SK-N-MC (cell line): Measurements from ENCODE around the gene LSM12.

Experiments used
- DNase-seq: peaks from one replicate; pipeline ENCODE4 v3.0.0-alpha.2; 2011; ENCODE audit warnings: low read depth, low spot score
- H3K27ac ChIP-seq: fragments of 200-600 bp; sonication (generic); 2 replicates; pipeline ENCODE4 v1.5.1; 2016; ENCODE audit warnings: mixed run types
- H3K36me3 ChIP-seq: fragments of 200-600 bp; sonication (generic); 2 replicates; pipeline ENCODE4 v1.6.1; 2017; ENCODE audit warnings: antibody characterized with exemption, low read length, mixed read lengths; ENCODE audit not compliant: insufficient read depth
- H3K4me3 ChIP-seq: fragments of 200-600 bp; sonication (generic); 2 replicates; pipeline ENCODE4 v1.5.1; 2016
- H3K9ac ChIP-seq: fragments of 200-600 bp; sonication (generic); 2 replicates; pipeline ENCODE4 v1.8.0; 2017; ENCODE audit warnings: mixed run types, mixed read lengths; ENCODE audit not compliant: insufficient read length
- H3K9me3 ChIP-seq: fragments of 200-600 bp; sonication (generic); 2 replicates; pipeline ENCODE4 v1.6.1; 2017; ENCODE audit warnings: low read depth, mild to moderate bottlenecking, antibody characterized with exemption, low read length, moderate library complexity, mixed read lengths
- EZH2 ChIP-seq: fragments of 200-600 bp; sonication (generic); IDR thresholded peaks from one replicate; pipeline ENCODE4 v1.6.1; 2017; ENCODE audit warnings: antibody characterized with exemption
- FOXP2 ChIP-seq: optimal IDR thresholded peaks from 2 replicates; pipeline ENCODE3; 2011; ENCODE audit warnings: mild to moderate bottlenecking, moderate library complexity; ENCODE audit not compliant: insufficient read depth; ENCODE audit errors: extremely low read length, control extremely low read depth
- POLR2AphosphoS5 ChIP-seq: IDR thresholded peaks from 2 replicates; pipeline ENCODE4 v1.6.1; 2012; ENCODE audit warnings: mild to moderate bottlenecking, low read depth, low read length, borderline replicate concordance

LSM12 gene

DNA sequence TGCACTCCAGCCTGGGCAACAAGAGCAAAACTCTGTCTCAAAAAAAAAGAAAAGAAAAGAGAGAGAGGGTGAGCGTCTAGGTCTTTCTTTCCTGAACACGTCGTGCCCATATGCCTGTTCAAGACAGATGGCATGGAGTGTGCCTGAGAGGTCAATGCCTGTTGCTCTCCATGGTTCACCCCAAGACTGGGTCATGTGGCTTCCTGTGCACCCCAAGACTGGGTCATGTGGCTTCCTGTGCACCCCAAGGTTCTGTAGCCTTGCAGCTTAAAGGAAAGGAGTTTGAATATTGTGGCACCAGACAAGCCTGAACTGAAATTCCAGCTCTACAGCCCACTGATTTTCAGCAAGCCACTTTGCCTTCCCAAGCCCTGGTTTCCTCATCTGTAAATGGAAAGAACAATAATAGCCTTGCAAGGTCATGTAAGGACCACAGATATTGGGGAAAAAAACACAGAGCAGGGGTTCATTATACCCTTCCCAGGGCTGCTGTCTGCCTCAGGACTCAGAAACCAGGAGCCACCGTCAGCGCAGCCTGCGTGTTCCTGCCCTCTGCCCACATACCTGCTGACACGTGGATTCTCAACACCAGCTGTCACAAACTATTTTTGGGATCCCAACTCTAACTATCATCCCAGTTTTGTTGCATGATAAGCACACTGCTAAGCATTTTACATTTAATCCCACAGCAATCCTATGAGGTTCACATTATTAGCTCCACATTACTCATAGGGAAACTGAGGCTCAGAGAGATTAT lies 80.1 kb downstream of the LSM12 start:
- H3K36me3 ChIP-seq: no peaks in the 10 kb centered on the region
- H3K9me3 ChIP-seq: no peaks in the 10 kb centered on the region
- no peak for DNase-seq
- H3K9ac ChIP-seq: no peak overlapping the region
- TF ChIP-seq POLR2AphosphoS5: no peak
- no peak for TF ChIP-seq FOXP2
- TF ChIP-seq EZH2: no peak
- no peak overlapping the region for H3K4me3 ChIP-seq
- H3K27ac ChIP-seq: no peak overlapping the region

DNA sequence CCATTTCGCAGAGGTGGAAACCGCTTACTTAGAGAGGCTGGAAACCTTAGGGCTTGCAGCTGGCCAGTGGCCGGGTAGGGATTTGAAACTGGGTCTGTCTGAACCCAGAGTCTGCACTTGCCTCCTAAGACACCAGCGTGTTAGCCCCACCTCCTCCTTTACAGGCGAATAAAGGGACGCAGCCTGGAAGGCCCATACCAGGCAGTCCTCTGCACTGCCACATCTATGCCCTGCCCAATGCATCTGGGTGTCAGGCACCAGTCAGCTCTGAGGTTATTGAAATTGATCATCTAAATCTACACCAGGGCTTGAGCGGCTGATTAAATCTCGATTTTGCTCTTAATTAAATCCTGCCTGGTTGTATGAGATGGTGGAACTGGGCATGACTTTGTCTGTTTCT lies 82.0 kb downstream of the LSM12 start:
- no peaks in the 10 kb centered on the region for H3K9me3 ChIP-seq
- DNase-seq: no peak
- H3K4me3 ChIP-seq: no peak overlapping the region
- H3K36me3 ChIP-seq: no peaks in the 10 kb centered on the region
- H3K27ac ChIP-seq: no peak overlapping the region
- no peak overlapping the region for H3K9ac ChIP-seq
- TF ChIP-seq POLR2AphosphoS5: no peak
- no peak for TF ChIP-seq FOXP2
- no peak for TF ChIP-seq EZH2
